Smooth muscle cell (in vitro differentiated cells): ENCODE results near the gene GMFB. TPM values are rescaled to one million over a fixed set of nuclear protein-coding genes. Genes with fewer than 3 reads are reported as not detected.
"Not testable (repeated sequence)": the region's sequence is repeated elsewhere in the genome, so short reads cannot be mapped to it uniquely, and the experiment has no call there.

Experiments
- DNase-seq: peaks from one replicate; lab custom pipeline; 2025; ENCODE audit not compliant: unreplicated experiment; lab: John Stamatoyannopoulos, UW
- H2AFZ ChIP-seq: fragments of 200-600 bp; sonication (generic); 2 replicates; pipeline ENCODE4 v1.6.0; 2016; ENCODE audit warnings: antibody characterized with exemption, low read depth, mild to moderate bottlenecking
- H3F3A ChIP-seq: fragments of 200-600 bp; sonication (generic); 2 replicates; pipeline ENCODE4 v1.6.0; 2017; ENCODE audit warnings: antibody characterized with exemption, low read depth
- H3K27ac ChIP-seq: fragments of 200-600 bp; sonication (generic); 2 replicates; pipeline ENCODE4 v1.5.1; 2016; ENCODE audit warnings: low read depth, mild to moderate bottlenecking
- H3K27me3 ChIP-seq: fragments of 200-600 bp; sonication (generic); 2 replicates; pipeline ENCODE4 v1.6.1; 2016; ENCODE audit warnings: low read depth, mild to moderate bottlenecking
- H3K36me3 ChIP-seq: fragments of 200-600 bp; sonication (generic); 2 replicates; pipeline ENCODE4 v1.5.1; 2016; ENCODE audit warnings: low read depth
- H3K4me1 ChIP-seq: fragments of 200-600 bp; sonication (generic); 2 replicates; pipeline ENCODE4 v1.5.1; 2016; ENCODE audit warnings: low read depth
- H3K4me2 ChIP-seq: fragments of 200-600 bp; sonication (generic); 2 replicates; pipeline ENCODE4 v1.6.0; 2016; ENCODE audit warnings: mild to moderate bottlenecking
- H3K4me3 ChIP-seq: fragments of 200-600 bp; sonication (generic); 2 replicates; pipeline ENCODE4 v1.5.1; 2016; ENCODE audit warnings: mild to moderate bottlenecking
- H3K79me2 ChIP-seq: fragments of 200-600 bp; sonication (generic); 2 replicates; pipeline ENCODE4 v1.6.0; 2016; ENCODE audit warnings: low read depth, mild to moderate bottlenecking
- H3K9ac ChIP-seq: fragments of 200-600 bp; sonication (generic); 2 replicates; pipeline ENCODE4 v1.6.0; 2016; ENCODE audit warnings: low read depth
- H3K9me3 ChIP-seq: fragments of 200-600 bp; sonication (generic); replicated peaks from 2 replicates; pipeline ENCODE4 v1.5.1; 2016; ENCODE audit warnings: low read depth
- H4K20me1 ChIP-seq: fragments of 200-600 bp; sonication (generic); 2 replicates; pipeline ENCODE4 v1.6.0; 2016; ENCODE audit warnings: low read depth
- WGBS: methylation state at CpG from one replicate; pipeline ENCODE4 v1.1.7; 2016; ENCODE audit warnings: low lambda C conversion rate; 5-methylcytosine and 5-hydroxymethylcytosine counted together
- polyA plus RNA-seq: library from polyadenylated mRNA; unstranded; fragments of >200 nt; fragmentation: Nextera tagmentation; extraction: Ambion mirVana; gene quantifications from 2 replicates; pipeline ENCODE4 v1.2.1, GENCODE V29; 2016
- total RNA-seq: library from RNA; depleted of rRNA; stranded (reverse); fragments of >200 nt; gene quantifications from 2 replicates; pipeline ENCODE4 v1.2.3, GENCODE V29; 2014
- TF ChIP-seq, protein P1 (sequence below): fragments of 200-600 bp; sonication (generic); IDR thresholded peaks from 2 replicates; pipeline ENCODE4 v1.5.1; 2017; ENCODE audit warnings: borderline replicate concordance, mild to moderate bottlenecking, antibody characterized with exemption; ENCODE audit not compliant: insufficient read depth, poor library complexity, severe bottlenecking

Gene GMFB
- total and polyA plus RNA-seq, 2 experiments from 2014 or later: 25.7 to 73.5 TPM

DNA sequence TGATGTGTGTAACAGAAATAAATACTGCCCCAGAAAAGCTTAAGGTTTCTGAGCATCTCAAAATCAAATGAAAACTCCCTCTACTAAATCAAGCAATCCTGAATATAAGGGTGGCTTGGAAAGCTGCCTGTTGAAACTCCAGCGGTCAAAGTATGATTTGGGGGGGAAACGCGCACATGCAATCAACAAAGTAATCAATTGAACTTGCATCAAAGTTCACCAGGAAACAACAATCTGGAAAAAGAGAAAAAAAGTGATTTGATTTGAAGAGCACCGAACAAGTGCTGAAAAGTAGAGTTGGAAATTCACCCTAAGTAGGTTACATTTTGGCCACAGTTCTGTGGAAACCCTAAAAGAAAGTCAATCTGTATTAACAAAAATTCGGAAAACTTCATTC, 48.3 kb downstream of the GMFB start:
- peaks cover 52% of the 10 kb centered on the region for H3K79me2 ChIP-seq
- peak overlapping the region; percentile 98 for H3K4me2 ChIP-seq
- TF ChIP-seq, protein P1, sequence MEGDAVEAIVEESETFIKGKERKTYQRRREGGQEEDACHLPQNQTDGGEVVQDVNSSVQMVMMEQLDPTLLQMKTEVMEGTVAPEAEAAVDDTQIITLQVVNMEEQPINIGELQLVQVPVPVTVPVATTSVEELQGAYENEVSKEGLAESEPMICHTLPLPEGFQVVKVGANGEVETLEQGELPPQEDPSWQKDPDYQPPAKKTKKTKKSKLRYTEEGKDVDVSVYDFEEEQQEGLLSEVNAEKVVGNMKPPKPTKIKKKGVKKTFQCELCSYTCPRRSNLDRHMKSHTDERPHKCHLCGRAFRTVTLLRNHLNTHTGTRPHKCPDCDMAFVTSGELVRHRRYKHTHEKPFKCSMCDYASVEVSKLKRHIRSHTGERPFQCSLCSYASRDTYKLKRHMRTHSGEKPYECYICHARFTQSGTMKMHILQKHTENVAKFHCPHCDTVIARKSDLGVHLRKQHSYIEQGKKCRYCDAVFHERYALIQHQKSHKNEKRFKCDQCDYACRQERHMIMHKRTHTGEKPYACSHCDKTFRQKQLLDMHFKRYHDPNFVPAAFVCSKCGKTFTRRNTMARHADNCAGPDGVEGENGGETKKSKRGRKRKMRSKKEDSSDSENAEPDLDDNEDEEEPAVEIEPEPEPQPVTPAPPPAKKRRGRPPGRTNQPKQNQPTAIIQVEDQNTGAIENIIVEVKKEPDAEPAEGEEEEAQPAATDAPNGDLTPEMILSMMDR: no peak
- whole genome bisulfite sequencing: 1% methylated on average over 5 of the region's 5 CpGs
- no peaks in the 10 kb centered on the region for H3K36me3 ChIP-seq
- H3K4me1 ChIP-seq: peaks cover 43% of the 10 kb centered on the region
- H3K4me3 ChIP-seq: peak overlapping the region; percentile 73
- peak overlapping the region; percentile 80 for H3K9ac ChIP-seq
- DNase-seq: no peak
- H3F3A ChIP-seq: peaks cover 4% of the 10 kb centered on the region
- H3K27ac ChIP-seq: peak overlapping the region; percentile 94
- H4K20me1 ChIP-seq: peaks cover 49% of the 10 kb centered on the region
- H2AFZ ChIP-seq: peak overlapping the region; percentile 23
- H3K27me3 ChIP-seq: no peaks in the 10 kb centered on the region
- H3K9me3 ChIP-seq: no peaks in the 10 kb centered on the region

DNA sequence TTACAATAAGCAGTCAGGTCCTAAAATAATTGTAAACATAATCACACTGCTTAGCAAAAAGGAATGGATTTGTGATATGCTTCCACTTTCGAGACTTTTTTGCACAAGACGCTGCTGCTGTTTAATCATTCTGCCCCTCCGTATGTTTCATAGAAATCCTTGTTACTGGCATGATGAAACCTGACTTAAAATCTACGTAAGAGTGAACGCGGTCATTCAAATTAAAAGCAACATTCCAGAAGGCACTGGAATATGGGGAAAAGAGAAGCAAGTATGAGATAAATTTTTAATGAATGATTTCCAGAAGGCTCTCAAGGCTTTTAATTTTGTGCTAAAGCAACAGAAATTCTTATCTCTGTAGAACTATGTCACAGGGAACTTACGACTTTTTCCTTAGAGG, 48.7 kb downstream of the GMFB start:
- WGBS: 31% methylated on average over 7 of the region's 7 CpGs
- Histone ChIP-seq H3K27me3 (no peaks in the 10 kb centered on the region), H2AFZ (peak overlapping the region; percentile 23), H3K36me3 (no peaks in the 10 kb centered on the region), H3K4me1 (peaks cover 47% of the 10 kb centered on the region), H3K4me2 (peak overlapping the region; percentile 98), H4K20me1 (peaks cover 54% of the 10 kb centered on the region), H3F3A (peaks cover 4% of the 10 kb centered on the region), H3K4me3 (peak overlapping the region; percentile 73), H3K9me3 (no peaks in the 10 kb centered on the region), H3K9ac (peak overlapping the region; percentile 80), H3K27ac (peak overlapping the region; percentile 94), H3K79me2 (peaks cover 56% of the 10 kb centered on the region)
- no peak for DNase-seq
- TF ChIP-seq, protein P1: no peak

GRCh38 chr14:54438703-54439102, 50.1 kb downstream of the GMFB start:
- H3K9me3 ChIP-seq: no peaks in the 10 kb centered on the region
- H3K27ac ChIP-seq: no peak overlapping the region
- H3K9ac ChIP-seq: no peak overlapping the region
- H3K4me2 ChIP-seq: peak overlapping the region; percentile 50
- H3K4me1 ChIP-seq: peaks cover 50% of the 10 kb centered on the region
- H3K79me2 ChIP-seq: peaks cover 70% of the 10 kb centered on the region
- no peak overlapping the region for H2AFZ ChIP-seq
- TF ChIP-seq, protein P1: no peak
- peaks cover 4% of the 10 kb centered on the region for H3F3A ChIP-seq
- DNase-seq: no peak
- H3K36me3 ChIP-seq: no peaks in the 10 kb centered on the region
- H3K27me3 ChIP-seq: no peaks in the 10 kb centered on the region
- WGBS: 68% methylated on average over 4 of the region's 4 CpGs
- peaks cover 67% of the 10 kb centered on the region for H4K20me1 ChIP-seq
- H3K4me3 ChIP-seq: no peak overlapping the region

- not testable (repeated sequence) for H3F3A ChIP-seq, H3K4me3 ChIP-seq, H3K27me3 ChIP-seq, H3K27ac ChIP-seq, H2AFZ ChIP-seq, H3K9me3 ChIP-seq, DNase-seq, H3K9ac ChIP-seq, H3K36me3 ChIP-seq, H3K4me2 ChIP-seq
- H3K79me2 ChIP-seq: peaks cover 77% of the 10 kb centered on the region
- H4K20me1 ChIP-seq: peaks cover 74% of the 10 kb centered on the region
- peaks cover 50% of the 10 kb centered on the region for H3K4me1 ChIP-seq
- 94% methylated on average over 4 of the region's 4 CpGs for WGBS
Measured at GRCh38 chr14:54437954-54438353, 50.8 kb downstream of the GMFB start.
